GM19238 (cell line): Measurements from ENCODE around the gene ZNF407.
"Not testable (repeated sequence)": the region's sequence is repeated elsewhere in the genome, so short reads cannot be mapped to it uniquely, and the experiment has no call there.

Source experiments
- DNase-seq: peaks from one replicate; pipeline ENCODE4 v3.0.0; 2011; ENCODE audit warnings: low spot score; ENCODE audit not compliant: insufficient read length

ZNF407 gene

GRCh38 chr18:75087119-75088020, 489.7 kb downstream of the ZNF407 start:
- no peak for DNase-seq

GRCh38 chr18:75088021-75088506, 490.4 kb downstream of the ZNF407 start:
- DNase-seq = no peak

- DNase-seq = no peak
Observed at GRCh38 chr18:75088622-75089211, 491.0 kb downstream of the ZNF407 start.

- DNase-seq = no peak
Observed at GRCh38 chr18:75089748-75090327, 492.2 kb downstream of the ZNF407 start.

- DNase-seq = no peak
Observed at GRCh38 chr18:75090336-75090735, 492.7 kb downstream of the ZNF407 start.

GRCh38 chr18:75097491-75098225, 500.0 kb downstream of the ZNF407 start:
- no peak for DNase-seq

GRCh38 chr18:75100832-75101630, 503.4 kb downstream of the ZNF407 start:
- DNase-seq = no peak

GRCh38 chr18:75101916-75102315, 504.2 kb downstream of the ZNF407 start:
- no peak for DNase-seq

GRCh38 chr18:75104029-75104428, 506.4 kb downstream of the ZNF407 start:
- DNase-seq = not testable (repeated sequence)

GRCh38 chr18:75104483-75104882, 506.8 kb downstream of the ZNF407 start:
- no peak for DNase-seq

- DNase-seq = no peak
Observed at GRCh38 chr18:75105551-75106254, 508.0 kb downstream of the ZNF407 start.

- no peak for DNase-seq
Observed at GRCh38 chr18:75106746-75107145, 509.1 kb downstream of the ZNF407 start.

GRCh38 chr18:75107196-75107930, 509.7 kb downstream of the ZNF407 start:
- DNase-seq = no peak

- no peak for DNase-seq
Observed at GRCh38 chr18:75107931-75108276, 510.2 kb downstream of the ZNF407 start.

GRCh38 chr18:75108579-75109318, 511.1 kb downstream of the ZNF407 start:
- no peak for DNase-seq

- no peak for DNase-seq
Observed at GRCh38 chr18:75109319-75109691, 511.6 kb downstream of the ZNF407 start.

- DNase-seq = no peak
Observed at GRCh38 chr18:75109819-75110218, 512.1 kb downstream of the ZNF407 start.

GRCh38 chr18:75110311-75110710, 512.6 kb downstream of the ZNF407 start:
- DNase-seq = no peak

- DNase-seq = no peak
Observed at GRCh38 chr18:75110846-75111415, 513.3 kb downstream of the ZNF407 start.
